ENCODE data around the gene RBM5. TPM values are rescaled to one million over a fixed set of nuclear protein-coding genes. Genes with fewer than 3 reads are reported as not detected.

The RBM5 gene
- total and polyA plus RNA-seq, 2 donors (not counting 1 experiment from before 2014, with no cell fraction given): 405 to 464 TPM

- Mint-ChIP-seq H3K27ac (no peak overlapping the region), H3K27me3 (no peaks in the 10 kb centered on the region), H3K9me3 (ENCODE audit: insufficient read depth) (no peaks in the 10 kb centered on the region), H3K4me3 (no peak overlapping the region), H3K4me1 (no peaks in the 10 kb centered on the region)
- CTCF ChIA-PET: no interaction called here
- no peak overlapping the region for H3K9ac ChIP-seq (ENCODE audit: low read length)
- TF ChIP-seq CTCF (IDR thresholded peaks at IDR 0.05) (no peak), EZH2 (IDR thresholded peaks at IDR 0.05; ENCODE audit: borderline replicate concordance, insufficient read depth, low read depth, low read length, poor library complexity, severe bottlenecking) (no peak)
- no peak overlapping the region for H3K27ac ChIP-seq (ENCODE audit: low read length in 2 of 2)
- H3K36me3 ChIP-seq (replicated peaks in 1 of 2; ENCODE audit: control extremely low read depth in 1 of 2, control insufficient read depth in 1 of 2, extremely low read depth in 1 of 2, insufficient read depth in 2 of 2, low read length in 1 of 2): peaks cover 11 to 88% of the 10 kb centered on the region in 2 experiments
- POLR2A ChIA-PET: no interaction called here
- intact Hi-C loops (cut with micrococcal nuclease): no loop called here
- H3K4me3 ChIP-seq (ENCODE audit: control extremely low read depth in 1 of 5, extremely low read depth in 1 of 5, insufficient read depth in 1 of 5, low read depth in 2 of 5, low read length in 4 of 5): no peak overlapping the region
- 99% methylated on average over 8 of the region's 8 CpGs for WGBS (ENCODE audit: insufficient coverage)
- peaks cover 0 to 4% of the 10 kb centered on the region in 2 donors for H3K4me1 ChIP-seq (ENCODE audit: control insufficient read depth in 2 of 2, insufficient read depth in 2 of 2, low read length in 2 of 2)
- peaks cover 51% of the 10 kb centered on the region for H4K20me1 ChIP-seq (ENCODE audit: control insufficient read depth, insufficient read depth, low read length, poor library complexity, severe bottlenecking)
- DNase-seq (no peak), ATAC-seq (ENCODE audit: low read depth) (no peak)
- H3K9me3 ChIP-seq (ENCODE audit: control extremely low read depth in 1 of 3, control insufficient read depth in 2 of 3, insufficient read depth in 1 of 3, low read length in 2 of 3): no peaks in the 10 kb centered on the region
- H3K27me3 ChIP-seq (replicated peaks in 1 of 4; ENCODE audit: control extremely low read depth in 1 of 4, control insufficient read depth in 3 of 4, insufficient read depth in 4 of 4, low read length in 3 of 4): no peaks in the 10 kb centered on the region
- H3K79me2 ChIP-seq (ENCODE audit: control insufficient read depth, insufficient read depth, low read length): peaks cover 4% of the 10 kb centered on the region
- no peak overlapping the region for H3K4me2 ChIP-seq (replicated peaks; ENCODE audit: low read depth, low read length, poor library complexity, severe bottlenecking)
- no peak overlapping the region for H2AFZ ChIP-seq (ENCODE audit: insufficient read depth, low read depth, low read length, poor library complexity, severe bottlenecking)
Measured at GRCh38 chr3:50117120-50117519, 28.4 kb downstream of the RBM5 start.

GRCh38 chr3:50118237-50118636 is 29.5 kb downstream of the RBM5 start:
- Histone ChIP-seq H3K4me3 (ENCODE audit: control extremely low read depth in 1 of 5, extremely low read depth in 1 of 5, insufficient read depth in 1 of 5, low read depth in 2 of 5, low read length in 4 of 5) (no peak overlapping the region), H3K9me3 (ENCODE audit: control extremely low read depth in 1 of 3, control insufficient read depth in 2 of 3, insufficient read depth in 1 of 3, low read length in 2 of 3) (no peaks in the 10 kb centered on the region), H3K9ac (ENCODE audit: low read length) (no peak overlapping the region), H3K4me2 (replicated peaks; ENCODE audit: low read depth, low read length, poor library complexity, severe bottlenecking) (no peak overlapping the region), H3K36me3 (replicated peaks in 1 of 2; ENCODE audit: control extremely low read depth in 1 of 2, control insufficient read depth in 1 of 2, extremely low read depth in 1 of 2, insufficient read depth in 2 of 2, low read length in 1 of 2) (peaks cover 14 to 77% of the 10 kb centered on the region in 2 experiments), H4K20me1 (ENCODE audit: control insufficient read depth, insufficient read depth, low read length, poor library complexity, severe bottlenecking) (peaks cover 40% of the 10 kb centered on the region), H2AFZ (ENCODE audit: insufficient read depth, low read depth, low read length, poor library complexity, severe bottlenecking) (no peak overlapping the region), H3K27ac (ENCODE audit: low read length in 2 of 2) (no peak overlapping the region), H3K27me3 (replicated peaks in 1 of 4; ENCODE audit: control extremely low read depth in 1 of 4, control insufficient read depth in 3 of 4, insufficient read depth in 4 of 4, low read length in 3 of 4) (no peaks in the 10 kb centered on the region), H3K79me2 (ENCODE audit: control insufficient read depth, insufficient read depth, low read length) (no peaks in the 10 kb centered on the region), H3K4me1 (ENCODE audit: control insufficient read depth in 2 of 2, insufficient read depth in 2 of 2, low read length in 2 of 2) (no peaks in the 10 kb centered on the region)
- CTCF ChIA-PET: interaction anchor here (1.0 to 4.5 kb wide), 2 partner anchors 17 to 111 kb away, joined by 3 to 18 read pairs; no protein-coding TSS in a partner anchor
- Mint-ChIP-seq H3K27ac (no peak overlapping the region), H3K4me1 (peaks cover 2% of the 10 kb centered on the region), H3K9me3 (ENCODE audit: insufficient read depth) (no peaks in the 10 kb centered on the region), H3K4me3 (no peak overlapping the region), H3K27me3 (no peaks in the 10 kb centered on the region)
- ATAC-seq (ENCODE audit: low read depth) (no peak), DNase-seq (no peak)
- no peak for TF ChIP-seq CTCF (IDR thresholded peaks at IDR 0.05)
- no peak for TF ChIP-seq EZH2 (IDR thresholded peaks at IDR 0.05; ENCODE audit: borderline replicate concordance, insufficient read depth, low read depth, low read length, poor library complexity, severe bottlenecking)
- 97% methylated on average over 7 of the region's 10 CpGs for WGBS (ENCODE audit: insufficient coverage)
- POLR2A ChIA-PET: interaction anchor here (0.7 kb wide), 1 partner anchor 175 kb away, joined by 3 read pairs; no protein-coding TSS in a partner anchor
- intact Hi-C loops (cut with micrococcal nuclease): no loop called here

All from B cell (primary cell).